Measurements from ENCODE around the gene COLEC12.
A peak's percentile ranks its signal among the peaks of the same experiment; 100 is the strongest.

The COLEC12 gene

DNA sequence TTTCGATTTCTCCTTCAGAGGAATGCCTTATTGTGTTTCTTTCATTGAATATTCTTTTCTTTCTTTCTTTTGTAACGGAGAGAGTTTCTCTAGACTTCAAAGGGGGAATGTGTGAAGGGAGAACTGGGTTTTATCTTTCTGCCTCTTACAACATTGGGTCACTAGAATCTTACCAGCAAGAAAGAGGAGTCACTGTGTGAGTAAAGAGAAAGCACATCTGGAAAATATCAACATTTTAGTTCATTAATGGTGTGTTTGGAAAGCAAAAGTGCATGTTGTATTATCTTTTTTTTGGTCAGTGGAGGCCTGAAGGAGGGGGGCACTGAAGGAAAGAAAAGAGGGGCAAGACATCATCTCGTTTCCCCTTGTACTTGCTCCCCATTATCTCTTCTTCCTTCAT lies 146.0 kb downstream of the COLEC12 start:
- DNase-seq: no peak

DNA sequence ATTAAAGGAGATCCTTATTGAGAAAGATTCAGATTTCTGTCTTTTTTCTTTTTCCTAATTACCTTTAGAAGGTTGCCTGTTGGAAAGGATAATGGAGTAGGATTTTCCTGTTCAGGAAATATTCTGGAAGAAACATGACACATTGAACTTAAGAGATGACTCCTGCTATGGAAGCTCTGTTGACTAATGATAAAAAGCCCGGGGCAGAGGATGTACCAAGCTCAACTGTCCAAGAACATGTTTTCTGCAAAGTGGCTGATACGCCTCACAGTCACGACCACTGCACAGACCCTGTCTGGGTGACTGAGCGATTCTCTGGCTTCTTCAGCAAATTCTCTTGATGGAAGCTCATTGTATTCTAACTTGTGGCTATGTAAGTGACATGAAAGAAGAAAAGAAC lies 146.5 kb downstream of the COLEC12 start:
- no peak for DNase-seq

DNA sequence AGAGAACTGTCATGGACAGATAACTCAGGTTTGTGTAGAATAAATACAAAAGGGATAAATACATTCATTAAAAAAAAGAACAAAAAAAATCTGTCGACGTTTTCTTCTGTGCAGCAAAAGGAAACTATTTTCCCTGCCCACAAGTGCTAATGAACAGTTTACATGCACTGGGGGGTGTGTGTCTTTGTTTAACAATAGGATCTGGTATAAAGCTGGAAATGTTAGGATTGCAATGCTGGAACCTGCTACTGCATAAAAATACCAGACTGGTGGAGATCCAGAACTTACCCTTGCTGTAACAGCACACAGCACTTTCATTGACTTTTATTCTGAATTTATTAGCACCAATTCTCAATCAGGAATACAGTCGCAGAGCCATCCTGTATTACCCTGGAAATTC lies 148.1 kb downstream of the COLEC12 start:
- no peak for DNase-seq

- DNase-seq: no peak
Measured at GRCh38 chr18:350953-351572, 149.4 kb downstream of the COLEC12 start.

DNA sequence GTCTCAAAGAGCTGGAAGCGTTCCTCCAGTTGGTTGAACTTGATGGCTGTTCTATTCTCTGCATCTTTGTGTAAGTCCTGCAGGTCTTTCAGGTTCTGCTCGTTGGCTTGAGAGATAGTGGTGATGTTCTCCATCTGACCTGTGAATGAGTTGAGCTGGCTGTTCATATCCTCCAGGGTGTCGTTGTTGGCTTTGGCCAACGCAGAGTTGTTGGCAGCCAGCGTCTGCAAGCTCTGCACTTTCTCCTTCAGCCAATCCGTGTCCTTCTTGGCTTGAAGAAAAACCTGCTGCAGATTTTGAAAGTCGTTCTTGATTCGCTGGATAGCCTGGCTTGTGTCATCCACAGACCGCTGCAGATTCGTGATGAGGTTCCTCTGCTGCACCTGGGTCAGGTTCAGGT lies 153.9 kb downstream of the COLEC12 start:
- DNase-seq: no peak

- no peak for DNase-seq
Measured at GRCh38 chr18:341102-341501, 159.4 kb downstream of the COLEC12 start.

GRCh38 chr18:340044-340443 lies 160.5 kb downstream of the COLEC12 start:
- DNase-seq: no peak

- no peak for DNase-seq
Measured at GRCh38 chr18:339200-339599, 161.3 kb downstream of the COLEC12 start.

GRCh38 chr18:336713-337112 lies 163.8 kb downstream of the COLEC12 start:
- DNase-seq: no peak

DNA sequence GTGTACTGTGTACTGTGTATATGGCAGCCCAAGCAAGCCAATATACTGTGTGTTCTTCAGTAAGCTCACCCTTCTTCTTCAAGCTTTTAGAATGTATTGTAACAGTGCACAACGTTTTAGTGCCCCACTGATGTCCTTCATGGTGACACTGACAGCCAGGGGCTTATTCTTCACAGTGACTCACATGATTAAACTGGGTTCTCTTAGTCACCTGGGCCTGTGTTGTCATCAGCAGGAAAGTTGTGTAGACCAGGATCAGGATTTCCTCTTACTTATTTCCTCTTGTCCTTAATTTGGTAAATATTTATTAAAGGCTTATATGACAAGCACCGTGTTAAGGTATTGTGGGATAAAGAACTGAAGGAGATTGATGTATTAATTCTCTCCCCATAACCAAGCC lies 164.8 kb downstream of the COLEC12 start:
- DNase-seq: no peak

- DNase-seq: no peak
Measured at GRCh38 chr18:334575-335132, 165.8 kb downstream of the COLEC12 start.

- no peak for DNase-seq
Measured at GRCh38 chr18:332721-333510, 167.6 kb downstream of the COLEC12 start.

DNA sequence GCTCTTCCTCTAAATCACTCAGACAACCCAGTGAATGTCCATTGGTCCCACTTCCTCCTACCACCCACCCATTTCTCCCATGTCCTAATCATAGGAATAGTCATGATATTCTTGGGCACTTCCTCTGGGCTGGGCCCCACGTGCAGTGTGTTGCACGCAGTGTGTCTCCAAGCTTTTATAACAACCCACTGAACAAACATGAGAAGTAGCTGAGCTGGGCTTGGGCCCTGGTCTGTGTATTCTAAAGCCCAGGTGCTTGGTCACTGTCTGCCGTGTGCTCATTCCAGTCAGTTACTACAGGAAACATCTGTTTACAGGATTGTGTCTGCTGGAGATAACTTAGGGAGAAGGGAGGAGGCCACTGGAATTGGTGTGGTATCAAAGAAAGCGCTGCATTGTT lies 168.5 kb downstream of the COLEC12 start:
- DNase-seq: peak; percentile 19

DNA sequence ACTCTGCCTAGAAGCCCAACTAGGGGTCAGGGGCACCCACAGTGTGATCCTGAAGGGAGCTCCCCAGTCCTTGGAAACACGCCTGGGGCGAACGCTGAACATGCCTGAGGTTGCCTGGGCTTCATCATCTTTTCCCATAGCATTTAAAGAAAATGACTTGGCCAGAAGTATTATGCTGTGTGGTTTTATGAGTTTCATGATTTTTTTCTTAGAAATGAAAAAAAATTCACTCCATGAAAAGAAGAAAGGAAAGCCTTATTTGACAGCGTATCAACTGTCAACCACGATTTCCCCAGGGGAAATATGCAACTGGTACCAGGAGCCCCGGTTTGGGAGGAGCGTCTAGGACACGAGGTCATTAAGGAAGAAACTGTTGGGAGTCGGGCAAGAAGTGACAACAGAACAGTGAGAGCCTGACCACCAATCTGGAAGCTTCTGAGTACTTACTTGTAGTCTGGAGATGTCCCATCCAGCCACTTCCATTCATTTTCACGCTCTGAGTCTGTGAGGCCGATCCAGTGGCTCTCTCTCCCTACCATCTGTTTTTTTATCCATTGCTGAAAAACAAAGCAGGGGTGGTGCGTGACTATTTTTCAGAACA lies 169.2 kb downstream of the COLEC12 start:
- DNase-seq: peak; percentile 80

GRCh38 chr18:328928-329327 lies 171.6 kb downstream of the COLEC12 start:
- no peak for DNase-seq

GRCh38 chr18:326846-327245 lies 173.7 kb downstream of the COLEC12 start:
- DNase-seq: no peak

- no peak for DNase-seq
Measured at GRCh38 chr18:323253-323622, 177.3 kb downstream of the COLEC12 start.

- DNase-seq: no peak
Measured at GRCh38 chr18:321865-322467, 178.5 kb downstream of the COLEC12 start.

DNA sequence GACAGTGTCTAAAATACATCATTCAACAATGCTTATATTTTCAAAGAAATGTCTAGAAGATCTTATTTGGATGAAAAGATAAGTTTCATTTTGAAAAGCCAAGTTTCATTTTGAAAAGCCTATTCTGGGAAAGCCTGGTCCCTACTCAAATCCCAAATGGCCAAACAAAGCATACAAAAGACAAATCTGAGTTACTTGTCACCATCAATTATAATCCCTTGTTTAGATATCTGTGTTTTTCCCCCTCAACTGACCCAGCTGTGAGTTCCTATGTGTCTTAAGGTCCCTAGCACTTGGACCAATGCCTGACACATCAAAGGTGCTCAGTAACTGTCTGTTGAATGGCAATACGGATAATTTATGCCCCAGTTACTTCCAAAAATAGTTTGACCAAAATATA lies 180.3 kb downstream of the COLEC12 start:
- DNase-seq: no peak

- no peak for DNase-seq
Measured at GRCh38 chr18:319720-320119, 180.8 kb downstream of the COLEC12 start.

- DNase-seq: no peak
Measured at GRCh38 chr18:318791-319291, 181.7 kb downstream of the COLEC12 start.

- DNase-seq: no peak
Measured at GRCh38 chr18:317618-318017, 182.9 kb downstream of the COLEC12 start.

DNA sequence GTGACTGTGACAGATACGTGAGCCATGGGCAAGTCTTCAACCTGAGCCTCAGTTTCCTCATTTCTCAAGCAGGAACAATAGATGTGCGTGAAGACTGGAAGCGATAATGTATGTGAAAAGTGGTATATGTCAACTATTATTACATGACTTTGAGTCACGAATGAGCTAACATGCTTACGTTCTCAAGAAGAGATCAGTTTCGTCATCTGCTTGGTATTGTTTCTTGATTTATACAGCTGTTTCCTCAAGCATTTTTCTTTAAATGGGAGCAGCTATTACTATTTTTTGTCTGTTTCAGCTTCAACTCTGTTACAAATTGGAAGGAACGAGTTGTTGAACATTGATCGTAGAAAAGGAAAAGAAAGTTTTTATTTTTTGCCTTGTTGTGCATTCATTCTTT lies 184.1 kb downstream of the COLEC12 start:
- DNase-seq: no peak

Measured in NCI-H2171 treated with DMSO at 0.1 percent for 48 hours (cell line).